Activated B cell treated with CpG ODN at 0.5 μM for 24 hours (primary cell): ENCODE results near the gene SCLY. TPM values are rescaled to one million over a fixed set of nuclear protein-coding genes. Genes with fewer than 3 reads are reported as not detected.

Experiments used
- ATAC-seq: fragments of 200-7000 bp; cut with Tn5 transposase; one replicate; pipeline ENCODE4 v1.10.0; 2021; ENCODE audit warnings: low read depth, mild to moderate bottlenecking, moderate library complexity
- CTCF ChIA-PET: fragments of 350-600 bp; sonication (Branson Sonifier 250); formaldehyde crosslinking; loops from one replicate; lab custom pipeline; 2021; ENCODE audit warnings: antibody characterized with exemption; lab: Charles Lee
- POLR2A ChIA-PET: fragments of 350-600 bp; sonication (Branson Sonifier 250); formaldehyde crosslinking; loops from one replicate; lab custom pipeline; 2021; ENCODE audit warnings: antibody characterized with exemption; lab: Charles Lee
- DNase-seq: peaks from one replicate; pipeline ENCODE4 v3.0.0; 2022
- H3K27ac Mint-ChIP-seq: one replicate; pipeline ENCODE4 v1.8.0; 2020; ENCODE audit warnings: mixed read lengths
- H3K27me3 Mint-ChIP-seq: one replicate; pipeline ENCODE4 v1.8.0; 2021; ENCODE audit warnings: mixed read lengths
- H3K36me3 Mint-ChIP-seq: one replicate; pipeline ENCODE4 v1.8.0; 2021; ENCODE audit warnings: low read depth, mixed read lengths
- H3K4me1 Mint-ChIP-seq: one replicate; pipeline ENCODE4 v1.8.0; 2021; ENCODE audit warnings: mixed read lengths
- H3K4me3 Mint-ChIP-seq: one replicate; pipeline ENCODE4 v1.8.0; 2020; ENCODE audit warnings: mild to moderate bottlenecking, mixed read lengths
- H3K9me3 Mint-ChIP-seq: one replicate; pipeline ENCODE4 v1.8.0; 2020; ENCODE audit warnings: mixed read lengths
- CTCF ChIP-seq: fragments of 200-600 bp; IDR thresholded peaks from one replicate; pipeline ENCODE4 v1.8.0; 2022; ENCODE audit warnings: antibody characterized with exemption, mild to moderate bottlenecking
- intact Hi-C: fragments of 100-400 bp; cut with micrococcal nuclease; formaldehyde crosslinking; loops from one replicate; pipeline ENCODE4 v1.15.1; 2024
- total RNA-seq: library from RNA; stranded (reverse); gene quantifications from 2 replicates; pipeline ENCODE4 v1.2.3, GENCODE V29; 2022

The SCLY gene
- total RNA-seq, 1 donor from 2014 or later: 26.9 TPM

GRCh38 chr2:238098901-238099713 is 38.3 kb downstream of the SCLY start:
- Mint-ChIP-seq H3K4me3 (peak overlapping the region; percentile 72), H3K27me3 (no peaks in the 10 kb centered on the region)
- no peak for DNase-seq

GRCh38 chr2:238099714-238100048 is 38.9 kb downstream of the SCLY start:
- no peak for ATAC-seq
- H3K27me3 Mint-ChIP-seq: no peaks in the 10 kb centered on the region

More at GRCh38 chr2:238098901-238099713, 38.3 kb downstream of the SCLY start:
- peak overlapping the region; percentile 76 for H3K27ac Mint-ChIP-seq
- POLR2A ChIA-PET: interaction anchor here (0.6 to 2.0 kb wide), 3 partner anchors 9 to 1865 kb away, joined by 3 to 7 read pairs (median 3); partner anchors contain the start of gene SCLY
- peak; percentile 49 for ATAC-seq
- H3K36me3 Mint-ChIP-seq: peaks cover 7% of the 10 kb centered on the region
- H3K9me3 Mint-ChIP-seq: no peaks in the 10 kb centered on the region
- intact Hi-C loops: loop anchor here (1.0 to 2.0 kb wide), 4 partner anchors 8 to 190 kb away; partner anchors contain the start of genes PER2 and UBE2F
- H3K4me1 Mint-ChIP-seq: peaks cover 19% of the 10 kb centered on the region
- TF ChIP-seq CTCF: no peak
- CTCF ChIA-PET: no interaction called here

GRCh38 chr2:238100049-238100820 is 39.4 kb downstream of the SCLY start, which contains the start of gene ESPNL:
Gene ESPNL (plus strand): TSS chr2:238100340. CDS start chr2:238100420, 80 bp downstream.
- Mint-ChIP-seq H3K36me3 (peaks cover 3% of the 10 kb centered on the region), H3K4me3 (peak within 1 kb of the TSS; percentile 72), H3K27ac (peak within 1 kb of the TSS; percentile 76), H3K27me3 (no peaks in the 10 kb centered on the region), H3K9me3 (no peaks in the 10 kb centered on the region), H3K4me1 (peaks cover 19% of the 10 kb centered on the region)
- ATAC-seq: no peak
- CTCF ChIA-PET: no interaction called here
- no peak for DNase-seq
- intact Hi-C loops: loop anchor here (10.0 kb wide), 1 partner anchor 135 kb away; no protein-coding TSS in a partner anchor
- no peak for TF ChIP-seq CTCF
- POLR2A ChIA-PET: interaction anchor here (1.0 kb wide), 1 partner anchor 8 kb away, joined by 3 read pairs; no protein-coding TSS in a partner anchor

More at GRCh38 chr2:238099714-238100048, 38.9 kb downstream of the SCLY start:
- ChIA-PET POLR2A (interaction anchor here (1.0 kb wide), 1 partner anchor 8 kb away, joined by 3 read pairs; no protein-coding TSS in a partner anchor), CTCF (no interaction called here)
- no peak overlapping the region for H3K27ac Mint-ChIP-seq
- DNase-seq: no peak
- TF ChIP-seq CTCF: no peak
- intact Hi-C loops: loop anchor here (2.0 to 10.0 kb wide), 3 partner anchors 133 to 189 kb away; partner anchors contain the start of genes PER2 and UBE2F
- H3K9me3 Mint-ChIP-seq: no peaks in the 10 kb centered on the region
- H3K4me3 Mint-ChIP-seq: no peak overlapping the region
- peaks cover 5% of the 10 kb centered on the region for H3K36me3 Mint-ChIP-seq
- H3K4me1 Mint-ChIP-seq: peaks cover 19% of the 10 kb centered on the region

GRCh38 chr2:238100821-238101771 is 40.3 kb downstream of the SCLY start:
- no peaks in the 10 kb centered on the region for H3K27me3 Mint-ChIP-seq
- ATAC-seq: no peak
- CTCF ChIA-PET: no interaction called here
- intact Hi-C loops: loop anchor here (10.0 kb wide), 1 partner anchor 134 kb away; no protein-coding TSS in a partner anchor
- no peaks in the 10 kb centered on the region for H3K9me3 Mint-ChIP-seq
- POLR2A ChIA-PET: no interaction called here
- H3K4me3 Mint-ChIP-seq: no peak overlapping the region
- H3K4me1 Mint-ChIP-seq: peaks cover 19% of the 10 kb centered on the region
- TF ChIP-seq CTCF: no peak
- no peak overlapping the region for H3K27ac Mint-ChIP-seq
- DNase-seq: peak; percentile 14
- H3K36me3 Mint-ChIP-seq: peaks cover 2% of the 10 kb centered on the region
